Neural progenitor cell (in vitro differentiated cells): Measurements from ENCODE around the gene TCOF1.

Source experiments
- CTCF ChIP-seq: fragments of 200-600 bp; sonication (generic); IDR thresholded peaks from 2 replicates; pipeline ENCODE4 v1.5.1; 2017; ENCODE audit warnings: antibody characterized with exemption, mild to moderate bottlenecking
- EZH2 ChIP-seq: fragments of 200-600 bp; sonication (generic); IDR thresholded peaks from 2 replicates; pipeline ENCODE4 v1.6.1; 2017; ENCODE audit warnings: antibody characterized with exemption, mild to moderate bottlenecking, moderate library complexity

DNA sequence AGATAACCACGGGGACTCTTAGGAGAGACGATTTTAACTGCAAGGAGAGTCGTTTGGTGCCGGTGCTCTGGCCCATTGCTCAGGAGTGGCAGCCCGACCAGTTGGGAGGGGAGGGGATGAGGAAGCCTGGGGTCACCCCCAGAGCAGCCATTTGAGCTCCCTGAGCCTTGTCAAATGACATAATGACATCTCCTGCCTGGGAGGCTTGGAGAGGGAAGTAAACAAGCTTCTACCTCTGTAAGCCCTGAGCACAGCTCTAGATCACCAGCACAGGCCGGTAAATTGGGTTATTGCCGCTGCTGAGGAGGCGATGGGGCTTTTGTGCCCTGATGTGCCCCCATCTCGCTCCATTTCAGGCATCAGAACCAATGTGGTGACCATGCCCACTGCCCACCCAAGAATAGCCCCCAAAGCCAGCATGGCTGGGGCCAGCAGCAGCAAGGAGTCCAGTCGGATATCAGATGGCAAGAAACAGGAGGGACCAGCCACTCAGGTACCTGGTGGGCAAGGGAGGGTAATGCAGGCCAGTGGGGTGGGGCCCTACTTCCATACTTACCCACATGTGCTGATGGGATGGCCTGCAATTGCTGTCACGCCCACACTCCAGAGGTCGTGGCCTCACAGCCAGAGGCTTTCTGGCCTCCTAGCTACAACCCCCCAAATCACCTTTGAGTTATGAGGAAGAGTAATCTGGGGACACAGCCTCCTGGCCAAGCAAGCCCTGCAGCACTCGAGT, 32.2 kb downstream of the TCOF1 start:
- no peak for TF ChIP-seq CTCF
- no peak for TF ChIP-seq EZH2
